HG02571 (cell line): ENCODE results near the gene HTN1.
"Not testable (repeated sequence)": the region's sequence is repeated elsewhere in the genome, so short reads cannot be mapped to it uniquely, and the experiment has no call there.

Experiments used
- ATAC-seq: cut with Tn5 transposase; IDR thresholded peaks from one replicate; pipeline ENCODE4 v1.9.1; 2021; ENCODE audit warnings: mild to moderate bottlenecking, moderate library complexity; ENCODE audit not compliant: unreplicated experiment

Gene HTN1

DNA sequence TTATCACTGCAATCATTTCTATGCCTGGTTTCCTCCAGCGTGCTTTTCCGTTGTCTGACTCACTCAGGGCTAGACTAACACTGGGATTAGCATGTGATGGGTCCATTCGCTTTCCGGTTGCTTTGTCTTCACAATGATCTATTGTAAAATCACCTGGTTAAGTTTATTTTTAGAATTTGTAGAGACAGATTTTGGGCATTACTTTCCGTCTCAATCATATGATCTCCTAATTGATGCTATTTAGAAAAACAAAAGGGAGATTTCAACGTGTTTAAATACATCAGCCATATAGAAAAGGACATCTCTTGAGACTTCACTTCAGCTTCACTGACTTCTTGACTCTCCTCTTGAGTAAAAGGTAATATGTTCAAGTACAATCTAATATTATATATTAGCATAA lies at the start of gene HTN1:
HTN1 (plus strand) TSS at position 301 of the 400 bp plus-strand sequence. CDS start 2,639 bp downstream, outside the sequence.
- not testable (repeated sequence) for ATAC-seq

GRCh38 chr4:70000711-70001110 lies 49.5 kb upstream of the HTN1 start:
- no peak for ATAC-seq

GRCh38 chr4:70002507-70002906 lies 47.7 kb upstream of the HTN1 start:
- no peak for ATAC-seq

- ATAC-seq, result no peak
Observed at GRCh38 chr4:70008771-70009170, 41.5 kb upstream of the HTN1 start.

GRCh38 chr4:70019006-70019405 lies 31.2 kb upstream of the HTN1 start:
- not testable (repeated sequence) for ATAC-seq

GRCh38 chr4:70023218-70023617 lies 27.0 kb upstream of the HTN1 start:
- no peak for ATAC-seq

DNA sequence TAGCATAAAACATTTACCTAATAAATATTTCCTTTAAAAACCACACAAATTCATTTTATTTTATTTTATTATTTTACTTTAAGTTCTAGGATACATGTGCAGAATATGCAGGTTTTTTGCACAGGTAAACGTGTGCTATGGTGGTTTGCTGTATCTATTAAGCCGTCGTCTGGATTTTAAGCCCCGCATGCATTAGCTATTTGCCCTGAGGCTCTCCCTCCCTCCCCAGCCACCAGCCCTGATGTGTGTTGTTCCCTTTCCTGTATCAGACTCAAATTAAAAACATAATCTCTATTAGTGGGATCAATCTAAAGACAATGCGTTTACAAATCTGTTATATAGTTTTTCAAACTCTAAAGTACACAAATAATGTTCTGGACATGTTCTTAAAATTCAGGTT lies 23.2 kb upstream of the HTN1 start:
- no peak for ATAC-seq

- ATAC-seq, result not testable (repeated sequence)
Observed at GRCh38 chr4:70028159-70028558, 22.1 kb upstream of the HTN1 start, which contains the start of gene HTN3. Gene HTN3 (plus strand): TSS chr4:70028459. CDS start chr4:70030741, 2,282 bp downstream.

DNA sequence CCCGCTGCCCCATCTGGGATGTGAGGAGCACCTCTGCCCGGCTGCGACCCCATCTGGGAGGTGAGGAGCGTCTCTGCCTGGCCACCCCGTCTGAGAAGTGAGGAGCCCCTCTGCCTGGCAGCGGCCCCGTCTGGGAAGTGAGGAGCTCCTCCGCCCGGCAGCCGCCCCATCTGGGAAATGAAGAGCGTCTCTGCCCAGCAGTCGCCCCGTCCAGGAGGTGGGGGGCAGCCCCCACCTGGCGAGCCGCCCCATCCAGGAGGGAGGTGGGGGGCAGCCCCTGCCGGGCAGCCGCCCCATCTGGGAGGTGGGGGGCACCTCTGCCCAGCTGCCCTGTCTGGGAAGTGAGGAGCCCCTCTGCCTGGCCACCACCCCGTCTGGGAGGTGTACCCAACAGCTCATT lies 12.7 kb upstream of the HTN1 start:
- ATAC-seq, result not testable (repeated sequence)

GRCh38 chr4:70039928-70040327 lies 10.3 kb upstream of the HTN1 start:
- ATAC-seq, result not testable (repeated sequence)

- no peak for ATAC-seq
Observed at GRCh38 chr4:70041652-70042286, 8.5 kb upstream of the HTN1 start.

GRCh38 chr4:70056534-70056933 lies 6.3 kb downstream of the HTN1 start:
- not testable (repeated sequence) for ATAC-seq

GRCh38 chr4:70057651-70058050 lies 7.4 kb downstream of the HTN1 start:
- no peak for ATAC-seq

DNA sequence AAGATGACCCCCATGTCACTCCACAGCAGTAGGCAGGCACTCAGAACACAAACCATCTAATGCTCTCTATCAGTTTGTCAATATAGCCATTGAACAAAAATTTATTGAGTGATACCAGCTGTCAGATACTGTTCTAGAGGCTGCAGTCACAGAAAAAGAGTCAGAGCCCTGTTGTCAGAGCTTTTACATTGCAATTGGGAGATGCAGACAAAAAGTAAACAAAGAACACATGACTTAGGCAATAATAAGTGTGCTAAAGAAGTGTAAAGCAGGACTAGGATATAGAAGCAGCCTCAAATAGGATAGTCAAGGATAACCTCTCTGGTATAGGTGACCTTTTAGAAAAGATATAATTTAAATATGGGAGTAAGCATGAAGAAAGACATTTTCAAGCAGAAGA lies 8.9 kb downstream of the HTN1 start:
- no peak for ATAC-seq

GRCh38 chr4:70062000-70062399 lies 11.8 kb downstream of the HTN1 start:
- peak; percentile 86 for ATAC-seq

- no peak for ATAC-seq
Observed at GRCh38 chr4:70080205-70080604, 30.0 kb downstream of the HTN1 start.

- ATAC-seq, result no peak
Observed at GRCh38 chr4:70099206-70099605, 49.0 kb downstream of the HTN1 start.
